ENCODE measurements around the gene NLRC5. TPM values are rescaled to one million over a fixed set of nuclear protein-coding genes. Genes with fewer than 3 reads are reported as not detected.
A peak's percentile ranks its signal among the peaks of the same experiment; 100 is the strongest.

NLRC5 gene
- total RNA-seq, 1 donor from 2014 or later, result 169 TPM

GRCh38 chr16:56950455-56950854 is 38.9 kb upstream of the NLRC5 start:
- no peak overlapping the region for H3K4me3 Mint-ChIP-seq (ENCODE audit: low read depth)
- peaks cover 15% of the 10 kb centered on the region for H3K4me1 Mint-ChIP-seq (ENCODE audit: low read depth)
- H3K27me3 Mint-ChIP-seq (ENCODE audit: low read depth), result no peaks in the 10 kb centered on the region
- intact Hi-C loops (cut with micrococcal nuclease), result no loop called here
- H3K36me3 Mint-ChIP-seq (ENCODE audit: low read depth), result peaks cover 12% of the 10 kb centered on the region
- H3K9me3 Mint-ChIP-seq, result no peaks in the 10 kb centered on the region
- DNase-seq (ENCODE audit: low spot score), result no peak
- H3K27ac Mint-ChIP-seq, result no peak overlapping the region

- Mint-ChIP-seq H3K27me3 (ENCODE audit: low read depth) (no peaks in the 10 kb centered on the region), H3K36me3 (ENCODE audit: low read depth) (peaks cover 8% of the 10 kb centered on the region), H3K27ac (peak overlapping the region; percentile 4), H3K9me3 (no peaks in the 10 kb centered on the region), H3K4me3 (ENCODE audit: low read depth) (no peak overlapping the region), H3K4me1 (ENCODE audit: low read depth) (peaks cover 15% of the 10 kb centered on the region)
- intact Hi-C loops (cut with micrococcal nuclease), result loop anchor here (1.0 kb wide), 1 partner anchor 84 kb away; no protein-coding TSS in a partner anchor
- peak; percentile 37 for DNase-seq (ENCODE audit: low spot score)
Observed at GRCh38 chr16:56950881-56951771, 38.2 kb upstream of the NLRC5 start.

GRCh38 chr16:56953006-56953405 is 36.4 kb upstream of the NLRC5 start:
- Mint-ChIP-seq H3K27ac (no peak overlapping the region), H3K4me1 (ENCODE audit: low read depth) (peaks cover 13% of the 10 kb centered on the region), H3K4me3 (ENCODE audit: low read depth) (no peak overlapping the region), H3K27me3 (ENCODE audit: low read depth) (no peaks in the 10 kb centered on the region), H3K9me3 (no peaks in the 10 kb centered on the region), H3K36me3 (ENCODE audit: low read depth) (peaks cover 3% of the 10 kb centered on the region)
- no peak for DNase-seq (ENCODE audit: low spot score)
- intact Hi-C loops (cut with micrococcal nuclease), result no loop called here

GRCh38 chr16:56956076-56956475 is 33.3 kb upstream of the NLRC5 start:
- no peak overlapping the region for H3K27ac Mint-ChIP-seq
- H3K9me3 Mint-ChIP-seq, result no peaks in the 10 kb centered on the region
- peaks cover 4% of the 10 kb centered on the region for H3K27me3 Mint-ChIP-seq (ENCODE audit: low read depth)
- no peak for DNase-seq (ENCODE audit: low spot score)
- H3K4me3 Mint-ChIP-seq (ENCODE audit: low read depth), result no peak overlapping the region
- no peaks in the 10 kb centered on the region for H3K36me3 Mint-ChIP-seq (ENCODE audit: low read depth)
- intact Hi-C loops (cut with micrococcal nuclease), result no loop called here
- H3K4me1 Mint-ChIP-seq (ENCODE audit: low read depth), result peaks cover 3% of the 10 kb centered on the region

GRCh38 chr16:56956756-56957155 is 32.6 kb upstream of the NLRC5 start:
- DNase-seq (ENCODE audit: low spot score), result no peak
- Mint-ChIP-seq H3K9me3 (no peaks in the 10 kb centered on the region), H3K27ac (no peak overlapping the region), H3K4me3 (ENCODE audit: low read depth) (no peak overlapping the region), H3K4me1 (ENCODE audit: low read depth) (no peaks in the 10 kb centered on the region), H3K27me3 (ENCODE audit: low read depth) (peaks cover 4% of the 10 kb centered on the region), H3K36me3 (ENCODE audit: low read depth) (no peaks in the 10 kb centered on the region)
- intact Hi-C loops (cut with micrococcal nuclease), result no loop called here

GRCh38 chr16:56960681-56961281 is 28.6 kb upstream of the NLRC5 start:
- H3K27ac Mint-ChIP-seq, result no peak overlapping the region
- DNase-seq (ENCODE audit: low spot score), result no peak
- no peak overlapping the region for H3K4me3 Mint-ChIP-seq (ENCODE audit: low read depth)
- H3K9me3 Mint-ChIP-seq, result no peaks in the 10 kb centered on the region
- H3K27me3 Mint-ChIP-seq (ENCODE audit: low read depth), result peaks cover 4% of the 10 kb centered on the region
- intact Hi-C loops (cut with micrococcal nuclease), result no loop called here
- H3K36me3 Mint-ChIP-seq (ENCODE audit: low read depth), result no peaks in the 10 kb centered on the region
- H3K4me1 Mint-ChIP-seq (ENCODE audit: low read depth), result peaks cover 13% of the 10 kb centered on the region

- Mint-ChIP-seq H3K4me1 (ENCODE audit: low read depth) (peaks cover 18% of the 10 kb centered on the region), H3K27me3 (ENCODE audit: low read depth) (peaks cover 4% of the 10 kb centered on the region), H3K4me3 (ENCODE audit: low read depth) (no peak overlapping the region), H3K36me3 (ENCODE audit: low read depth) (no peaks in the 10 kb centered on the region), H3K9me3 (no peaks in the 10 kb centered on the region), H3K27ac (no peak overlapping the region)
- no peak for DNase-seq (ENCODE audit: low spot score)
- intact Hi-C loops (cut with micrococcal nuclease), result no loop called here
Observed at GRCh38 chr16:56961386-56961785, 28.0 kb upstream of the NLRC5 start.

- intact Hi-C loops (cut with micrococcal nuclease), result no loop called here
- peaks cover 4% of the 10 kb centered on the region for H3K27me3 Mint-ChIP-seq (ENCODE audit: low read depth)
- no peak for DNase-seq (ENCODE audit: low spot score)
Observed at GRCh38 chr16:56961851-56962281, 27.5 kb upstream of the NLRC5 start, which contains the start of gene CETP. TSS of gene CETP (plus strand) at chr16:56961950. CDS start at chr16:56961980, 30 bp downstream.

GRCh38 chr16:56964243-56965148 is 24.9 kb upstream of the NLRC5 start:
- intact Hi-C loops (cut with micrococcal nuclease), result loop anchor here (1.0 to 2.0 kb wide), 3 partner anchors 26 to 204 kb away; no protein-coding TSS in a partner anchor
- Mint-ChIP-seq H3K4me1 (ENCODE audit: low read depth) (peaks cover 18% of the 10 kb centered on the region), H3K9me3 (no peaks in the 10 kb centered on the region), H3K27me3 (ENCODE audit: low read depth) (peaks cover 2% of the 10 kb centered on the region), H3K4me3 (ENCODE audit: low read depth) (no peak overlapping the region), H3K27ac (peak overlapping the region; percentile 36), H3K36me3 (ENCODE audit: low read depth) (no peaks in the 10 kb centered on the region)
- peak; percentile 89 for DNase-seq (ENCODE audit: low spot score)

More at GRCh38 chr16:56961851-56962281, 27.5 kb upstream of the NLRC5 start, which contains the start of gene CETP:
- peaks cover 18% of the 10 kb centered on the region for H3K4me1 Mint-ChIP-seq (ENCODE audit: low read depth)
- H3K27ac Mint-ChIP-seq, result no peak within 1 kb of the TSS
- no peak within 1 kb of the TSS for H3K4me3 Mint-ChIP-seq (ENCODE audit: low read depth)
- H3K36me3 Mint-ChIP-seq (ENCODE audit: low read depth), result no peaks in the 10 kb centered on the region
- no peaks in the 10 kb centered on the region for H3K9me3 Mint-ChIP-seq

- H3K27me3 Mint-ChIP-seq (ENCODE audit: low read depth), result no peaks in the 10 kb centered on the region
- H3K4me1 Mint-ChIP-seq (ENCODE audit: low read depth), result peaks cover 18% of the 10 kb centered on the region
- no peak overlapping the region for H3K4me3 Mint-ChIP-seq (ENCODE audit: low read depth)
- H3K27ac Mint-ChIP-seq, result peak overlapping the region; percentile 34
- H3K9me3 Mint-ChIP-seq, result no peaks in the 10 kb centered on the region
- DNase-seq (ENCODE audit: low spot score), result no peak
- H3K36me3 Mint-ChIP-seq (ENCODE audit: low read depth), result no peaks in the 10 kb centered on the region
- intact Hi-C loops (cut with micrococcal nuclease), result loop anchor here (2.0 kb wide), 1 partner anchor 25 kb away; no protein-coding TSS in a partner anchor
Observed at GRCh38 chr16:56965149-56966092, 23.9 kb upstream of the NLRC5 start.

- Mint-ChIP-seq H3K27ac (peak overlapping the region; percentile 29), H3K9me3 (no peaks in the 10 kb centered on the region), H3K36me3 (ENCODE audit: low read depth) (no peaks in the 10 kb centered on the region), H3K27me3 (ENCODE audit: low read depth) (no peaks in the 10 kb centered on the region), H3K4me3 (ENCODE audit: low read depth) (no peak overlapping the region), H3K4me1 (ENCODE audit: low read depth) (peaks cover 18% of the 10 kb centered on the region)
- no peak for DNase-seq (ENCODE audit: low spot score)
- intact Hi-C loops (cut with micrococcal nuclease), result no loop called here
Observed at GRCh38 chr16:56966093-56966475, 23.3 kb upstream of the NLRC5 start.
